BE2C (cell line): Measurements from ENCODE around the gene KRTAP16-1.

ENCODE experiments used
- DNase-seq: peaks from one replicate; pipeline ENCODE4 v3.0.0-alpha.2; 2020
- H3K27me3 ChIP-seq: fragments of 250-450 bp; sonication (Bioruptor Pico); 2 replicates; pipeline ENCODE4 v1.5.1; 2020; ENCODE audit warnings: mild to moderate bottlenecking
- H3K36me3 ChIP-seq: fragments of 250-450 bp; sonication (Bioruptor Pico); 2 replicates; pipeline ENCODE4 v1.5.1; 2020; ENCODE audit warnings: mild to moderate bottlenecking
- H3K4me1 ChIP-seq: fragments of 250-450 bp; sonication (Bioruptor Pico); 2 replicates; pipeline ENCODE4 v1.5.1; 2020
- H3K4me3 ChIP-seq: 2 replicates; pipeline ENCODE4 v1.5.1; 2011; ENCODE audit warnings: low read depth, low read length
- H3K9me3 ChIP-seq: fragments of 250-450 bp; sonication (Bioruptor Pico); 2 replicates; pipeline ENCODE4 v1.5.1; 2020
- CTCF ChIP-seq: IDR thresholded peaks from 2 replicates; pipeline ENCODE4 v1.5.1; 2012; ENCODE audit warnings: mild to moderate bottlenecking, low read depth, low read length

The KRTAP16-1 gene

GRCh38 chr17:41345992-41346391, 36.9 kb upstream of the KRTAP16-1 start:
- H3K4me3 ChIP-seq: no peak overlapping the region
- no peak for TF ChIP-seq CTCF
- no peaks in the 10 kb centered on the region for H3K9me3 ChIP-seq
- no peaks in the 10 kb centered on the region for H3K36me3 ChIP-seq
- H3K4me1 ChIP-seq: no peaks in the 10 kb centered on the region
- no peak for DNase-seq
- H3K27me3 ChIP-seq: peaks cover 3% of the 10 kb centered on the region; the same call in 1 of the 2 replicates

GRCh38 chr17:41343029-41343428, 33.9 kb upstream of the KRTAP16-1 start:
- H3K9me3 ChIP-seq: no peaks in the 10 kb centered on the region
- no peaks in the 10 kb centered on the region for H3K36me3 ChIP-seq
- no peaks in the 10 kb centered on the region for H3K4me1 ChIP-seq
- H3K27me3 ChIP-seq: peaks cover 12% of the 10 kb centered on the region
- no peak for DNase-seq
- no peak overlapping the region for H3K4me3 ChIP-seq
- TF ChIP-seq CTCF: no peak

GRCh38 chr17:41340934-41341861, 32.1 kb upstream of the KRTAP16-1 start:
- Histone ChIP-seq H3K27me3 (peaks cover 12% of the 10 kb centered on the region), H3K9me3 (no peaks in the 10 kb centered on the region), H3K36me3 (no peaks in the 10 kb centered on the region), H3K4me3 (no peak overlapping the region), H3K4me1 (no peaks in the 10 kb centered on the region)
- DNase-seq: no peak
- TF ChIP-seq CTCF: no peak

- H3K36me3 ChIP-seq: no peaks in the 10 kb centered on the region
- H3K27me3 ChIP-seq: peaks cover 12% of the 10 kb centered on the region
- no peak for TF ChIP-seq CTCF
- H3K4me1 ChIP-seq: no peaks in the 10 kb centered on the region
- no peak overlapping the region for H3K4me3 ChIP-seq
- DNase-seq: no peak
- H3K9me3 ChIP-seq: no peaks in the 10 kb centered on the region
Observed at GRCh38 chr17:41340494-41340893, 31.4 kb upstream of the KRTAP16-1 start.

GRCh38 chr17:41339571-41340172, 30.6 kb upstream of the KRTAP16-1 start:
- no peak for TF ChIP-seq CTCF

More at GRCh38 chr17:41339571-41340172, 30.6 kb upstream of the KRTAP16-1 start:
- H3K4me1 ChIP-seq: no peaks in the 10 kb centered on the region
- peaks cover 12% of the 10 kb centered on the region for H3K27me3 ChIP-seq
- no peaks in the 10 kb centered on the region for H3K36me3 ChIP-seq
- no peaks in the 10 kb centered on the region for H3K9me3 ChIP-seq
- no peak overlapping the region for H3K4me3 ChIP-seq
- DNase-seq: no peak
